ENCODE data around the gene LEMD3. TPM values are rescaled to one million over a fixed set of nuclear protein-coding genes. Genes with fewer than 3 reads are reported as not detected.

The LEMD3 gene
- polyA plus RNA-seq, 1 donor (not counting 4 experiments of a cell fraction or from before 2014, with no cell fraction given), result 21.8 TPM

GRCh38 chr12:65140738-65141137 lies 28.6 kb upstream of the LEMD3 start:
- no peaks in the 10 kb centered on the region for H4K20me1 ChIP-seq (ENCODE audit: control insufficient read depth, extremely low read depth, insufficient read depth, low read length)
- DNase-seq (ENCODE audit: low read depth, low spot score), result no peak
- no peak for TF ChIP-seq CTCF (optimal IDR thresholded peaks at IDR 0.05 in 1 of 3, IDR thresholded peaks at IDR 0.05 in 1 of 3, conservative IDR thresholded peaks at IDR 0.05 in 1 of 3; ENCODE audit: extremely low read depth in 1 of 3, insufficient read depth in 2 of 3, low read length in 3 of 3)
- TF ChIP-seq EZH2 (IDR thresholded peaks at IDR 0.05; ENCODE audit: low read length), result no peak
- no peaks in the 10 kb centered on the region for H3K9me3 ChIP-seq (ENCODE audit: control insufficient read depth, low read depth, low read length)
- no peak overlapping the region for H3K9ac ChIP-seq (ENCODE audit: control insufficient read depth, extremely low read depth, insufficient read depth, low read length)
- no peaks in the 10 kb centered on the region for H3K9me1 ChIP-seq (ENCODE audit: control insufficient read depth, extremely low read depth, insufficient read depth, low read length)
- no peaks in the 10 kb centered on the region for H3K36me3 ChIP-seq (ENCODE audit: control insufficient read depth in 2 of 2, extremely low read depth in 1 of 2, insufficient read depth in 2 of 2, low read length in 2 of 2)
- no peak for FAIRE-seq
- no peak overlapping the region for H3K4me3 ChIP-seq (ENCODE audit: control insufficient read depth in 2 of 3, extremely low read depth in 1 of 3, insufficient read depth in 2 of 3, low read depth in 1 of 3, low read length in 3 of 3)
- H3K27me3 ChIP-seq (ENCODE audit: control insufficient read depth, extremely low read depth, insufficient read depth, low read length), result peaks cover 40% of the 10 kb centered on the region
- no peak overlapping the region for H3K27ac ChIP-seq (ENCODE audit: control insufficient read depth, insufficient read depth, low read length)
- H3K79me2 ChIP-seq (ENCODE audit: control insufficient read depth, insufficient read depth, low read length), result no peaks in the 10 kb centered on the region
- no peaks in the 10 kb centered on the region for H3K4me1 ChIP-seq (ENCODE audit: control insufficient read depth, extremely low read depth, insufficient read depth, low read length)
- dilution Hi-C loops (cut with MboI; ENCODE audit: extremely low pct_ligation_motif_present, low sequenced_read_pairs), result no loop called here
- H3K4me2 ChIP-seq (ENCODE audit: control insufficient read depth, extremely low read depth, insufficient read depth, low read depth, low read length), result no peak overlapping the region
- H2AFZ ChIP-seq (ENCODE audit: control insufficient read depth, low read length), result no peak overlapping the region

- DNase-seq (ENCODE audit: low read depth, low spot score), result no peak
- no peaks in the 10 kb centered on the region for H3K36me3 ChIP-seq (ENCODE audit: control insufficient read depth in 2 of 2, extremely low read depth in 1 of 2, insufficient read depth in 2 of 2, low read length in 2 of 2)
- H3K9ac ChIP-seq (ENCODE audit: control insufficient read depth, extremely low read depth, insufficient read depth, low read length), result no peak overlapping the region
- H3K4me1 ChIP-seq (ENCODE audit: control insufficient read depth, extremely low read depth, insufficient read depth, low read length), result no peaks in the 10 kb centered on the region
- no peak overlapping the region for H2AFZ ChIP-seq (ENCODE audit: control insufficient read depth, low read length)
- no peaks in the 10 kb centered on the region for H3K9me3 ChIP-seq (ENCODE audit: control insufficient read depth, low read depth, low read length)
- no peaks in the 10 kb centered on the region for H4K20me1 ChIP-seq (ENCODE audit: control insufficient read depth, extremely low read depth, insufficient read depth, low read length)
- H3K79me2 ChIP-seq (ENCODE audit: control insufficient read depth, insufficient read depth, low read length), result no peaks in the 10 kb centered on the region
- H3K4me3 ChIP-seq (ENCODE audit: control insufficient read depth in 2 of 3, extremely low read depth in 1 of 3, insufficient read depth in 2 of 3, low read depth in 1 of 3, low read length in 3 of 3), result no peak overlapping the region
- TF ChIP-seq EZH2 (IDR thresholded peaks at IDR 0.05; ENCODE audit: low read length) (no peak), CTCF (optimal IDR thresholded peaks at IDR 0.05 in 1 of 3, IDR thresholded peaks at IDR 0.05 in 1 of 3, conservative IDR thresholded peaks at IDR 0.05 in 1 of 3; ENCODE audit: extremely low read depth in 1 of 3, insufficient read depth in 2 of 3, low read length in 3 of 3) (no peak)
- H3K27me3 ChIP-seq (ENCODE audit: control insufficient read depth, extremely low read depth, insufficient read depth, low read length), result peaks cover 27% of the 10 kb centered on the region
- no peak overlapping the region for H3K27ac ChIP-seq (ENCODE audit: control insufficient read depth, insufficient read depth, low read length)
- no peak for FAIRE-seq
- H3K9me1 ChIP-seq (ENCODE audit: control insufficient read depth, extremely low read depth, insufficient read depth, low read length), result no peaks in the 10 kb centered on the region
- dilution Hi-C loops (cut with MboI; ENCODE audit: extremely low pct_ligation_motif_present, low sequenced_read_pairs), result no loop called here
- no peak overlapping the region for H3K4me2 ChIP-seq (ENCODE audit: control insufficient read depth, extremely low read depth, insufficient read depth, low read depth, low read length)
These were observed 22.0 kb upstream of the LEMD3 start for GRCh38 chr12:65147312-65147905.
